ENCODE data around the gene LINGO3. TPM values are rescaled to one million over a fixed set of nuclear protein-coding genes. Genes with fewer than 3 reads are reported as not detected.

The LINGO3 gene
- total and polyA plus RNA-seq, 2 experiments from 2014 or later = 0.29 to 0.45 TPM

DNA sequence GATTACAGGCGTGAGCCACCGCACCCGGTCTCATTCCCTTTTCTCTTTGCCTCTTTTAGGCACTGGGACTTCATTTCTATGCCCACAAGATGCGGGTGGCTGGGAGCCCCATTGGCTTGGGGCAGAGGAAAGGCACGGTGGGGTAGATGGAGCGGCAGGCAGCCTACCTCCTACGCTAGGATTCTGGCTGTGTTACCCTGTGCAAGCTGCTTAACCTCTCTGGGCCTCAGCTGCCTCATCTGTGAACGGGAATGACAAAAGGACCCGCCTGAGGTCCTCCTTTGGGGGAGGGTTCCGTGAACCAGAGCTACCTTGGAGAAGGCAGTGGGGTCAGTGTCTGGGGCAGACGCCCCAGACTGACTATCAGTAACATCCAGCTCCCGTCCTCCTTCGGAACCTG is 9.3 kb upstream of the LINGO3 start:
- no peak overlapping the region for H2AFZ ChIP-seq
- Mint-ChIP-seq H3K27ac (no peak overlapping the region), H3K9me3 (peaks cover 6% of the 10 kb centered on the region; the same call in 1 of the 3 replicates), H3K4me3 (no peak overlapping the region), H3K4me1 (no peaks in the 10 kb centered on the region; the same call in 2 of the 3 replicates), H3K36me3 (ENCODE audit: low read depth) (no peaks in the 10 kb centered on the region), H3K27me3 (ENCODE audit: insufficient read depth, low read depth, poor library complexity) (peaks cover 4% of the 10 kb centered on the region)
- H3K79me2 ChIP-seq (replicated peaks; ENCODE audit: insufficient read depth) = no peaks in the 10 kb centered on the region
- no peaks in the 10 kb centered on the region for H3K27me3 ChIP-seq (ENCODE audit: insufficient read depth)
- H3K27ac ChIP-seq (ENCODE audit: low read depth) = no peak overlapping the region
- TF ChIP-seq, protein P1, sequence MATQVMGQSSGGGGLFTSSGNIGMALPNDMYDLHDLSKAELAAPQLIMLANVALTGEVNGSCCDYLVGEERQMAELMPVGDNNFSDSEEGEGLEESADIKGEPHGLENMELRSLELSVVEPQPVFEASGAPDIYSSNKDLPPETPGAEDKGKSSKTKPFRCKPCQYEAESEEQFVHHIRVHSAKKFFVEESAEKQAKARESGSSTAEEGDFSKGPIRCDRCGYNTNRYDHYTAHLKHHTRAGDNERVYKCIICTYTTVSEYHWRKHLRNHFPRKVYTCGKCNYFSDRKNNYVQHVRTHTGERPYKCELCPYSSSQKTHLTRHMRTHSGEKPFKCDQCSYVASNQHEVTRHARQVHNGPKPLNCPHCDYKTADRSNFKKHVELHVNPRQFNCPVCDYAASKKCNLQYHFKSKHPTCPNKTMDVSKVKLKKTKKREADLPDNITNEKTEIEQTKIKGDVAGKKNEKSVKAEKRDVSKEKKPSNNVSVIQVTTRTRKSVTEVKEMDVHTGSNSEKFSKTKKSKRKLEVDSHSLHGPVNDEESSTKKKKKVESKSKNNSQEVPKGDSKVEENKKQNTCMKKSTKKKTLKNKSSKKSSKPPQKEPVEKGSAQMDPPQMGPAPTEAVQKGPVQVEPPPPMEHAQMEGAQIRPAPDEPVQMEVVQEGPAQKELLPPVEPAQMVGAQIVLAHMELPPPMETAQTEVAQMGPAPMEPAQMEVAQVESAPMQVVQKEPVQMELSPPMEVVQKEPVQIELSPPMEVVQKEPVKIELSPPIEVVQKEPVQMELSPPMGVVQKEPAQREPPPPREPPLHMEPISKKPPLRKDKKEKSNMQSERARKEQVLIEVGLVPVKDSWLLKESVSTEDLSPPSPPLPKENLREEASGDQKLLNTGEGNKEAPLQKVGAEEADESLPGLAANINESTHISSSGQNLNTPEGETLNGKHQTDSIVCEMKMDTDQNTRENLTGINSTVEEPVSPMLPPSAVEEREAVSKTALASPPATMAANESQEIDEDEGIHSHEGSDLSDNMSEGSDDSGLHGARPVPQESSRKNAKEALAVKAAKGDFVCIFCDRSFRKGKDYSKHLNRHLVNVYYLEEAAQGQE (IDR thresholded peaks at IDR 0.05; ENCODE audit: unreplicated experiment) = no peak
- TF ChIP-seq ZNF114 (CRISPR knock-in tag; IDR thresholded peaks at IDR 0.05) (no peak), POLR2AphosphoS5 (IDR thresholded peaks at IDR 0.05; ENCODE audit: low read depth) (no peak)
- H3F3A ChIP-seq (replicated peaks; ENCODE audit: low read depth) = no peaks in the 10 kb centered on the region
- no peaks in the 10 kb centered on the region for H3K36me3 ChIP-seq (ENCODE audit: insufficient read depth)
- no peak overlapping the region for H3K4me3 ChIP-seq
- DNase-seq (ENCODE audit: low spot score) = no peak
- no peaks in the 10 kb centered on the region for H3K4me1 ChIP-seq (ENCODE audit: insufficient read depth)
- no peak for ATAC-seq
- no peaks in the 10 kb centered on the region for H4K20me1 ChIP-seq (replicated peaks; ENCODE audit: insufficient read depth)
- H3K9me2 ChIP-seq (ENCODE audit: insufficient read depth) = no peaks in the 10 kb centered on the region
- no peak overlapping the region for H3K4me2 ChIP-seq

DNA sequence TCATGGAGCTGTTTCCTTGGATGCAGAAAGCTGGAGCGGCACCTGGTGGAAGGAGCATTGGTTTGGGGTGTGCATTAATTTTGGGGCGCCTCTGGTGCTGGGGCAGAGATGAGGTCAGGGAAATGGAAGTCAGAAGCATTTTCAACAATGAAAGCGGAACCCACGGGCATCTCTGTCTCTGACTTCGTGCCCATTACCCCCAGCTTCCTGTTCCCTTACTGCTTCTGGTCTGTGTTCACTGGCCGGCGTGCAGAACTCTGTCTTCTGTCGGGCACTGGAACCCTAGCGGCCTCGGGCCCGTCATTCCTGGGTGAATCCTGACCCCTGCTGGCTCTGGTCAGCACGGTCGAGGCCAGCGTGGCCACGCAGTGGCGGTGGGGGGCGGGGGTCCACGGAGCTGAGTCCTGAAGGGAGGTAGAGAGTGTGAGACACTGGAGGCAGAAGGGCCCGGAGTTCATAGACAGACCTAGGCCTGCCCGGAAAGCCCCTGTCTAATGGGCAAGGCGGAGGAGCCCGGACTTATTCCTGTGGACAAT is 7.9 kb upstream of the LINGO3 start:
- H3K4me3 ChIP-seq = no peak overlapping the region
- no peak overlapping the region for H3K27ac ChIP-seq (ENCODE audit: low read depth)
- no peaks in the 10 kb centered on the region for H3K36me3 Mint-ChIP-seq (ENCODE audit: low read depth)
- H3K79me2 ChIP-seq (replicated peaks; ENCODE audit: insufficient read depth) = no peaks in the 10 kb centered on the region
- H3K4me3 Mint-ChIP-seq = no peak overlapping the region
- no peak overlapping the region for H3K27ac Mint-ChIP-seq
- peak; percentile 82 for ATAC-seq
- H3K36me3 ChIP-seq (ENCODE audit: insufficient read depth) = no peaks in the 10 kb centered on the region
- no peaks in the 10 kb centered on the region for H3K27me3 ChIP-seq (ENCODE audit: insufficient read depth)
- no peaks in the 10 kb centered on the region for H3K9me2 ChIP-seq (ENCODE audit: insufficient read depth)
- H4K20me1 ChIP-seq (replicated peaks; ENCODE audit: insufficient read depth) = no peaks in the 10 kb centered on the region
- DNase-seq (ENCODE audit: low spot score) = peak; percentile 86
- peaks cover 7% of the 10 kb centered on the region for H3K27me3 Mint-ChIP-seq (ENCODE audit: insufficient read depth, low read depth, poor library complexity)
- TF ChIP-seq, protein P2, sequence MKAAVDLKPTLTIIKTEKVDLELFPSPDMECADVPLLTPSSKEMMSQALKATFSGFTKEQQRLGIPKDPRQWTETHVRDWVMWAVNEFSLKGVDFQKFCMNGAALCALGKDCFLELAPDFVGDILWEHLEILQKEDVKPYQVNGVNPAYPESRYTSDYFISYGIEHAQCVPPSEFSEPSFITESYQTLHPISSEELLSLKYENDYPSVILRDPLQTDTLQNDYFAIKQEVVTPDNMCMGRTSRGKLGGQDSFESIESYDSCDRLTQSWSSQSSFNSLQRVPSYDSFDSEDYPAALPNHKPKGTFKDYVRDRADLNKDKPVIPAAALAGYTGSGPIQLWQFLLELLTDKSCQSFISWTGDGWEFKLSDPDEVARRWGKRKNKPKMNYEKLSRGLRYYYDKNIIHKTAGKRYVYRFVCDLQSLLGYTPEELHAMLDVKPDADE (IDR thresholded peaks at IDR 0.05) = no peak
- TF ChIP-seq, protein P3, sequence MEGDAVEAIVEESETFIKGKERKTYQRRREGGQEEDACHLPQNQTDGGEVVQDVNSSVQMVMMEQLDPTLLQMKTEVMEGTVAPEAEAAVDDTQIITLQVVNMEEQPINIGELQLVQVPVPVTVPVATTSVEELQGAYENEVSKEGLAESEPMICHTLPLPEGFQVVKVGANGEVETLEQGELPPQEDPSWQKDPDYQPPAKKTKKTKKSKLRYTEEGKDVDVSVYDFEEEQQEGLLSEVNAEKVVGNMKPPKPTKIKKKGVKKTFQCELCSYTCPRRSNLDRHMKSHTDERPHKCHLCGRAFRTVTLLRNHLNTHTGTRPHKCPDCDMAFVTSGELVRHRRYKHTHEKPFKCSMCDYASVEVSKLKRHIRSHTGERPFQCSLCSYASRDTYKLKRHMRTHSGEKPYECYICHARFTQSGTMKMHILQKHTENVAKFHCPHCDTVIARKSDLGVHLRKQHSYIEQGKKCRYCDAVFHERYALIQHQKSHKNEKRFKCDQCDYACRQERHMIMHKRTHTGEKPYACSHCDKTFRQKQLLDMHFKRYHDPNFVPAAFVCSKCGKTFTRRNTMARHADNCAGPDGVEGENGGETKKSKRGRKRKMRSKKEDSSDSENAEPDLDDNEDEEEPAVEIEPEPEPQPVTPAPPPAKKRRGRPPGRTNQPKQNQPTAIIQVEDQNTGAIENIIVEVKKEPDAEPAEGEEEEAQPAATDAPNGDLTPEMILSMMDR (conservative IDR thresholded peaks at IDR 0.05; ENCODE audit: low read depth in 2 of 2) = peak; percentile 81 to 94
- peaks cover 6% of the 10 kb centered on the region; the same call in 1 of the 3 replicates for H3K9me3 Mint-ChIP-seq
- H2AFZ ChIP-seq = no peak overlapping the region
- no peaks in the 10 kb centered on the region for H3K4me1 ChIP-seq (ENCODE audit: insufficient read depth)
- no peaks in the 10 kb centered on the region; the same call in 2 of the 3 replicates for H3K4me1 Mint-ChIP-seq
- H3F3A ChIP-seq (replicated peaks; ENCODE audit: low read depth) = no peaks in the 10 kb centered on the region
- H3K4me2 ChIP-seq = no peak overlapping the region; the same call in 1 of the 2 replicates

Data from GM23338 (cell line).